ENCODE results near the gene DCST2. TPM values are rescaled to one million over a fixed set of nuclear protein-coding genes. Genes with fewer than 3 reads are reported as not detected.
"Not testable (repeated sequence)": the region's sequence is repeated elsewhere in the genome, so short reads cannot be mapped to it uniquely, and the experiment has no call there.

Gene DCST2
- total RNA-seq, 1 experiment from 2014 or later, result not detected

DNA sequence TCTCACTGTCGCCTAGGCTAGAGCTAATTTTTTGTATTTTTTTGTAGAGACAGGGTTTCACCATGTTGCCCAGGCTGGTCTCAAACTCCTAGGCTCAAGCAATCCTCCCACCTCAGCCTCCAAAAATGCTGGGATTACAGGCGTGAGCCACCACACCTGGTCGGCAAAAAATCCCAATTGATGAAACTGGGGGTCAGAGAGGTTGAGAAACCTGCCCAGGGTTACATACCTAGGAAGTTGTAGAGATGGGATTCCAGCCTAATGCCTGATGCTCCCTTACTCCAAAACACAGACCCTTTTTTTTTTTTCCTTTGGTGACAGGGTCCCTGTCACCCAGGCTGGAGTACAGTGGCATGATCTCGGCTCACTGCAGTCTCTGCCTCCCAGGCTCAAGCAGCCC, 46.8 kb downstream of the DCST2 start:
- not testable (repeated sequence) for H3K27ac ChIP-seq; H3K4me3 ChIP-seq; H3K27me3 ChIP-seq; H3K9me3 ChIP-seq (replicated peaks); H3K4me1 ChIP-seq; DNase-seq
- peaks cover 12% of the 10 kb centered on the region; the same call in 1 of the 2 replicates for H3K36me3 ChIP-seq

DNA sequence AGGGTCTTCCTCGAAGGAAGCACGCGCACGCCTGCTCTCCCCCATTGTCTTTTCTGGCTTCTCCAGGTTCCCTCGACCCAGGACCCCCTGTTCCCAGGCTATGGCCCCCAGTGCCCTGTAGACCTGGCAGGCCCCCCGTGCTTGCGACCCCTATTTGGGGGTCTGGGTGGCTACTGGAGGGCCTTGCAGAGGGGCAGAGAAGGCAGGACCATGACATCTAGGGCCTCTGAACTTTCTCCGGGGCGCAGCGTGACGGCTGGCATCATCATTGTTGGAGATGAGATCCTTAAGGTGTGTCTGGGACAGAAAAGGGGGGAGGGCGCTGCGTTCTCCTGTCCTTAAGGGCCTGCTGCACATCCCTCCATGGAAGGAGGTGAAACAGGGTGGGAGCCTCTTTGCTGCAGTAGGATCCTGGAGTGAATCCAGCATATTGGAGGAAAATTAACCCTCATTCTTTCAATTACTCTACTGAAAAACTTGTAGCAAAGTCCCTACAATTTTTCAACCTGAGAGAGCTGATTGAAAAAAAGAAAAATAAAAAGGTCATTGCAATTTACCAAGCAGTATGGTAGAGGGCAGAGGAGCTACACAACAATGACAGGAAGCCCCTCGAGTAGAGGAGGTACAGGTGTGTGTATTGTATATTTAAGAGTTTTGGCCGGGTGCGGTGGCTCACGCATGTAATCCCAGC, 49.7 kb downstream of the DCST2 start:
- H3K9me3 ChIP-seq (replicated peaks), result no peaks in the 10 kb centered on the region
- no peak for DNase-seq
- peak overlapping the region; percentile 70 for H3K4me3 ChIP-seq
- H3K27me3 ChIP-seq, result no peaks in the 10 kb centered on the region
- H3K36me3 ChIP-seq, result peaks cover 25% of the 10 kb centered on the region
- peak overlapping the region; percentile 31 for H3K27ac ChIP-seq
- H3K4me1 ChIP-seq, result no peaks in the 10 kb centered on the region

DNA sequence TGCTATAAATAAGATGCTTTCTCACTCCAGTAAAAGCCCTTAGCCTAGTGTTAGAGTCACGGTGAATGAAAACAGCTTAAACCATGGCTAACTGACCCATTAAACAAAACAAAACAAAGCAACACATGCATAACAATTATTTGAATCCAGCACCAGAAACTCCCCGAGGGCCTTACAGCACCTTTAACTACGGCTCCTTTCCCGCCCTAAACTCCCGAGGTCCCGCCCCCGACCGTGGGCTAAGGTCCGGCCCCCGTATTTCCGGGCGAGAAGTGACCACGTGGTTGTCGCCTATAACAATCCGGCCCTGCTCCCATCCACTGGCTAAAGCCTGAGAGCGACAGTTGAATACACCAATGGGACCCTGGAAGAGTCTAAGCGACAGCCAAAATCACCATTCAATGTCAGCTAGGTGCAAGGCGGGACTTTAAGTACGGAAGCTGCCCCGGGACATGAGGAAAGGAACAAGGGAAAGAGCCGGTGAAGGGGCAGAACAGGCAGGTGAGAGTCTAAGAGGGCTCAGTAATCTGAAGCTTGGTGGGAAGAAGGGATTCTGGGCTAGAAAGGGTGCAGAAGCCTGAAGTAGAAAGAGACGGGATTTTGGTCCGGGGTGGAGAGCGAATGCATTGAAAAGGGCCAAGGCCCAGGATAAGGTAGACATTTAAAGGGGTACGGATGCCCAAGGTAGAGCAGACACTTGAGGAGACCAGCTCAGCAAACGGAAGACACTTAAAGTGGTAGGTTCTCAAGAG, 50.5 kb downstream of the DCST2 start, which contains the start of gene FLAD1:
TSS of gene FLAD1 (plus strand) at position 448 of the 752 bp plus-strand sequence. CDS start 351 bp downstream, outside the sequence.
- Histone ChIP-seq H3K4me3 (peak within 1 kb of the TSS; percentile 70), H3K27me3 (no peaks in the 10 kb centered on the region), H3K4me1 (no peaks in the 10 kb centered on the region), H3K27ac (peak within 1 kb of the TSS; percentile 31), H3K36me3 (peaks cover 30% of the 10 kb centered on the region), H3K9me3 (replicated peaks) (no peaks in the 10 kb centered on the region)
- DNase-seq, result peak; percentile 99

DNA sequence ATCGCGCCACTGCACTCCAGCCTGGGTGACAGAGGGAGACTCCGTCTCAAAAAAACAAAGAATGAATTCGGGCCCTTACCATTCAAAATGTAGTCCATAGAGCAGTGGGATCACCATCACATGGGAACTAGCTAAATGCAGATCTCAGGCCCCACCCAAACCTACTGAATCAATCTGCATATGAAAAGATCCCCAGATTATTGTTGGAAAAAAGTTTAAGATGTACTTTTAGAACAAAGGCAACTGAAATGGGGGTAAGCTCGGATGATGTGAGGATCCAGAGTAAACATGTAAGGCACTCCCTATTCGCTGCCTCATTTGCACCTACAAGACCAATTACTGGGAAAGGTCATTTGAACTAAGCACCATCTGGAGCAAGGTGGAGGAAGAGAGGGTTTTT, 51.2 kb downstream of the DCST2 start:
- H3K4me3 ChIP-seq, result peak overlapping the region; percentile 70
- peaks cover 30% of the 10 kb centered on the region for H3K36me3 ChIP-seq
- no peak for DNase-seq
- no peaks in the 10 kb centered on the region for H3K9me3 ChIP-seq (replicated peaks)
- H3K27ac ChIP-seq, result peak overlapping the region; percentile 28
- H3K27me3 ChIP-seq, result no peaks in the 10 kb centered on the region
- no peaks in the 10 kb centered on the region for H3K4me1 ChIP-seq

DNA sequence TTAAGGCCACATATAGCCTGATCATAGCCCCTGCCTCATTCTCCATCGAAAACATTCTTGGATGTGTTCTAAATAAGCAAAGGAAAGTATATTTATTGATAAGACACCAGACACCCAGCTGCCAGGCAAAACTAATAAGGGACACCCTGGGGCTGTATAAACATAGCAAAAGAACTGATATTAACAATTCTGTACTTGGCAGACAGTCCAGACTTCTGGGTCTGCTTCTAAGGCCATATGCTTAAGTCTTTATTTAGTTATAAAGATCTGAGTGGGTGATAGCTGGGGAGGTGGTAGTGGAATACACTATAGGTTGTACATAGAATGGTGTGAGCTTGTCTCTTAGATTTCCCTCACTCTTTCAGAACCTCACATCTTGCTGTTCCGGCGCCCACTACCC, 55.2 kb downstream of the DCST2 start:
- Histone ChIP-seq H3K36me3 (peaks cover 28% of the 10 kb centered on the region), H3K4me3 (no peak overlapping the region), H3K27ac (no peak overlapping the region), H3K4me1 (no peaks in the 10 kb centered on the region), H3K9me3 (replicated peaks) (no peaks in the 10 kb centered on the region), H3K27me3 (no peaks in the 10 kb centered on the region)
- no peak for DNase-seq

DNA sequence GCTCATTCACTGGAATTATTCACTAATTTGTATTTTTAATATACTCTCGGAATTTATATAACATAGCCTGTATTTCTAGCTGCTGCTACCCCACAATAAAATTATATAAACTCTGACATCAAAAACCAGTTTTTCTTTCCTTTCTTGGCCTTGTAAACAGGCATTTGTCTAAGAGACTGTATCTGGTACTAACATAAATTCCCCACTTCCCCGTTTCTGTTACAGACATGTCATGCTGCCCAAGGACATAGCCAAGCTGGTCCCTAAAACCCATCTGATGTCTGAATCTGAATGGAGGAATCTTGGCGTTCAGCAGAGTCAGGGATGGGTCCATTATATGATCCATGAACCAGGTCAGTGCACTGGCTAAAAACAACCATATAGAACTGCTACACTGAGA, 55.8 kb downstream of the DCST2 start:
- H3K9me3 ChIP-seq (replicated peaks); DNase-seq; H3K27ac ChIP-seq; H3K27me3 ChIP-seq; H3K4me1 ChIP-seq; H3K4me3 ChIP-seq: not testable (repeated sequence)
- H3K36me3 ChIP-seq, result peaks cover 28% of the 10 kb centered on the region

DNA sequence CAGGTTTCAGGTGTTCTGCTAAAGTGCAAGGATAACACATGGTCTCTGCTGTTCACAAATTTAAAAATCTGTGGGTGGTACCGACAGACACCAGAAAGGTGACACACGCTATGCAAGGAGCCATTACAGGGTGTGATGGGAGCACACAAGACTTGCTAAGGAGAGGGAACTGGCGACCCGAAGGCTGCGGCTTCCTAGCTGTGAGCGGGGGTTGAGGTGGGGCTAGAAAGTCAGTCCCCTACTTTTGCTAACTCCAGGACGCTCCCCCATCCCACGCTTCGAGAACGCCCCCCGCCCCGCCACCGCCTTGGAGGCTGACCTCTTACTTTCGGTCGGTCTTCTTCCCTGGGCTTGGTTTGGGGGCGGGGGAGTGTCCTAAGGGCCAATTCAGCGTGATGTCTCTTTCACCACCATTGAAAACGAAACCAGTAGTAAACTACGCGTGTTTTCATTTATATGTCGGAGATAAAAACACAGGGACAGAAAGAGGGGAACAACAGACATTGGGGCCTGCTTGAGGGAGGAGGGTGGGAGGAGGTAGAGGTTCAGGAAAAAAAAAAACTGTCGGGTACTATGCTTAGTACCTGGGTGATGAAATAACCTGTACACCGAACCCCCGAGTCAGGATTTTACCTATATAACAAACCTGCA, 58.0 kb downstream of the DCST2 start:
- Histone ChIP-seq H3K9me3 (replicated peaks) (no peaks in the 10 kb centered on the region), H3K27me3 (no peaks in the 10 kb centered on the region), H3K27ac (peak overlapping the region; percentile 95), H3K36me3 (peaks cover 25% of the 10 kb centered on the region), H3K4me3 (peak overlapping the region; percentile 70), H3K4me1 (peaks cover 16% of the 10 kb centered on the region)
- DNase-seq, result peak in 1 of 2 experiments; percentile 28

DNA sequence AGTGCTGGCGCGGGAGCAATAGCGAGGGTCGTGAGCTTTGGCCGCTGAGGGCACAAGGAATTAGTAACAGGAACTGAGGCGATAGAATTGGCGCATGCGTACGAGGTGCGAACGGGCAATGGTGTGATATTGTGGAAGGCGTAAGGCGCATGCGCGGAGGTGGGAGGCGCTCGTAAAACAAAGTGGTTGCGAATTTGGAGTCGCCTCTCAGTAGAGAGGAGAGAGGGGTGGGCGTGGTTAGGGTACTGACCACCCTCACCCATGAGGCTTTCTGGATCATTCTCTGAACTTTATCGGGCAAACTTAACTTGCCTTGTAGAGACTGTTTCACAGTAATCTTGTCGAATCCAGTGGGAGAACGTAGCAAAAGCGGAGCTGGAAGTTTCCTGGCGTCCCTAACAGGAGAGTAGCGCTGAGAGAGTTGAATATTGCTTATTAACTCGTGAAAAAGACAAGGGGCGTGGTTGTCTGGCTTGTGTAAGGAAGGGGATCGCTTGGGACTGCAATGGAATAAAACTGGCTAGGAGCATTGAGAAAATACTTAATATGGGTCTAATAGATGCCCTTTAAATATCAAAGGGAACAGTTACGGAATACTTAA, 58.7 kb downstream of the DCST2 start:
- peaks cover 16% of the 10 kb centered on the region for H3K4me1 ChIP-seq
- DNase-seq, result peak; percentile 95 to 98
- no peaks in the 10 kb centered on the region for H3K9me3 ChIP-seq (replicated peaks)
- H3K4me3 ChIP-seq, result peak overlapping the region; percentile 70
- H3K36me3 ChIP-seq, result peaks cover 19% of the 10 kb centered on the region
- H3K27me3 ChIP-seq, result no peaks in the 10 kb centered on the region
- H3K27ac ChIP-seq, result peak overlapping the region; percentile 95

DNA sequence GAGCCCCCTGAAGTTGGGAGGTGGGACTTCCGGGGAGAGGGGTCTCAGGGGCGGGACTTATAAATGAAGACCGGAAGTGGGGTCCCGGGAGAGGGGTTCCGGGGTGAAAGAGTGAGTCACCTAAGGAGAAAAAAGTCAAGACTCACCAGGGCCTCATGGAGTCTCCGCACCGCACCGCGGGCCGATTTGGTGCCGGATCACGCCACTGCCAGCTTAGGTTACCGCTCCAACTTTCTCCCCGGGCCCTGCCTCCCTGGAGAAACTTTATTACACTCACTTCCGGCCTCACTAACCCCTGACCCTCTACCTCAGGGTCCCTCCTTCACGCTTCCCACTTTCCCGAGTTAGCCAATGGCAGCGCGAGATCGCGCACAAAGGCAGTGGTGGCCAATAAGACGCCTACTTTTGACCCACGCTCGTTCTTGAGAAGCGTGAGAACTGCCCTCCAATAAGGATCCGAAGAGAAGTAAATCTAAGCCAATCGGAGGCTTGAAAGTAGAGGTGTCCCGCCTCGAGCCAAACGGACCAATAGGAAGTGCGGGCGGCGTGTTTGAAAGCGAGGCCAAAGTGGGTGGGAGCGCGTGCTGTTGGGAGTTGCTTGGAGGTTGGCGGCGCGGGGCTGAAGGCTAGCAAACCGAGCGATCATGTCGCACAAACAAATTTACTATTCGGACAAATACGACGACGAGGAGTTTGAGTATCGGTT, 59.3 kb downstream of the DCST2 start, which contains the start of gene CKS1B:
TSS of gene CKS1B (plus strand) at position 580 of the 706 bp plus-strand sequence. CDS start at position 645, 65 bp downstream.
- Histone ChIP-seq H3K4me3 (peak within 1 kb of the TSS; percentile 70), H3K27ac (peak within 1 kb of the TSS; percentile 95), H3K36me3 (peaks cover 12% of the 10 kb centered on the region; the same call in 1 of the 2 replicates), H3K4me1 (peaks cover 18% of the 10 kb centered on the region), H3K27me3 (no peaks in the 10 kb centered on the region), H3K9me3 (replicated peaks) (no peaks in the 10 kb centered on the region)
- peak; percentile 98 to 99 for DNase-seq

DNA sequence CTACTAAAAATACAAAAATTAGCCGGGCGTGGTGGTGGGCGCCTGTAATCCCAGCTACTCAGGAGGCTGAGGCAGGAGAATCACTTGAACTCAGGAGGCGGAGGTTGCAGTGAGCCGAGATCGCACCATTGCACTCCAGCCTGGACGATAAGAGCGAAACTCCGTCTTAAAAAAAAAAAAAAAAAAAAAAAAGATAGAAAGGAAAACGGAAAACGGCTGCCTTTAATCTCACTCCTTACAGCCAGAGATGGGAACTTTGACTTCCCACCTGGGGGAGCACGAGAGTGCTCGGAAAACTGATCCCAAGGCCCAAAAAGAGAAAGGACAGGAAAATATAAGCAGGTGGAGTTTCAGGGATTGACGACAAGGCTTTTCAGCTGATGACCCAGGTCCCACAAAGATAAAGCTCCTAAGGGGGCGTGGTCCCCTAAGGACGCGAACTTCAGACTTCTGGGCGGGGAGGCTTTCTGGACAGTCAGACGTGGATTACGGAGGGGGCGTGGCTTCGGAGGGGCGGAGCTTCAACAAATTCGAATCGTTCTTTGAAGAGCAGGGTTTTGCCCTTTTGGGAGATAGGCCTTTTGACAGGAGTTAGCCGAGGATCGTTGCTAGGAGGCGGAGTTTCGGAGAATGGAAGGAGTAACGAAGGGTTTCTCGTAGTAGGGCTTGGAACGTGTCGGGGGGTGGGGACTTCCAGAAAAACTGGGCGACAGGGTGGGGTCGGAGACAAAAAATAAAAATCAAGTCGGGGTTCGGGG, 60.1 kb downstream of the DCST2 start:
- DNase-seq, result peak; percentile 97 to 98
- Histone ChIP-seq H3K36me3 (peaks cover 10% of the 10 kb centered on the region; the same call in 1 of the 2 replicates), H3K4me3 (peak overlapping the region; percentile 70), H3K9me3 (replicated peaks) (no peaks in the 10 kb centered on the region), H3K27ac (peak overlapping the region; percentile 95), H3K27me3 (no peaks in the 10 kb centered on the region), H3K4me1 (peaks cover 25% of the 10 kb centered on the region)

DNA sequence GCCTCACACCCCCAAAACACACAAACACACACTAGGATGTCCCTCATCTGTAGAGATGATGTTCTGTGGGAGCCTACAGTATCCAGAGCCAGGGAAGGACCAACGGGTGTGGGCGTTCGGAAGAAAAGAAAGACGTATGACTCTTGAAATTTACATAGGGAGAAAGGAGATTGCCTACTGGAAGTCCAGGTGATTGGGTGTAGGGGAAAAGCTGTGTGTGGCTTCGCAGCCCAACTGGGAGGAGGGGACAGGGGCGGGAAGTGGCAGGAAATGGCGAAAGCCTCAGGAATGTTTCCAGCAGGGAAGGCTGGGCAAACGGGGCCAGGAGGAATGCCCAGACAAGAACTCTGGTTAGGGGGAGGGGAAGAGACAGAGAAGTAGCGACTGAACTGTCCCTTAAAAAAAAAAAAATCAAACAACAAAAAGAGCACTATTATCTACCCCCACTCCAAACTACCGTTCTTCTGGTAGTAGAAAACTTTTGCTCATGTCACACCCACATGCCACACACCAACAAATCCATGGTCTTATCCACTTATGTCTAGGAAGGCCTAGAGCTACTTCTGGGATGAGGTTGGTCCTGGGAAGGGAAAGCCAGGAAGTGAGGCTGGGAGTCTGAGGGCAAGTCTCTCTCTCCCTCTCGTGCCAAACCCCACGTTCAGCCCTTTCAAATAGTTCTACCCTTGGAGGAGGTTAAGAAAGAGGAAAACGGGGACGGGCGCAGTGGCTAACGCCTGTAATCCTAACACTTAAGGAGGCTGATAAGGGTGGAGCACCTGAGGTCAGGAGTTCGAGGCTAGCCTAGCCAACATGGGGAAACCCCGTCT, 60.9 kb downstream of the DCST2 start:
- Histone ChIP-seq H3K27me3 (no peaks in the 10 kb centered on the region), H3K9me3 (replicated peaks) (no peaks in the 10 kb centered on the region), H3K4me3 (peak overlapping the region; percentile 70), H3K36me3 (peaks cover 8% of the 10 kb centered on the region; the same call in 1 of the 2 replicates), H3K4me1 (peaks cover 25% of the 10 kb centered on the region), H3K27ac (peak overlapping the region; percentile 95)
- DNase-seq, result peak; percentile 87

DNA sequence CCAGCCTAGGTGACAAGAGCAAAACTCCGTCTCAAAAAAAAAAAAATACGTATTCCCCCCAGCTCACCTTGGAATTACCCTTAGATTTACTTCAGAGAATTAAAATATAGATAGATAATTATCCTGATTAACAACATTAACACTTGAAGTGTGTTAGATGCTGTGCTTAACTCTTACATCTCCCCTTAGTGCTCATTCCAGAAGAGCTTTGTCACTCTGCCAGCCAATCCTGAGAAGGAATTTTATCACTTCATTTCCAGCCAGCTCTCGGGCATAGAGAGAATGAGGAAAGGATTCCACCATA, 61.4 kb downstream of the DCST2 start:
- H3K4me3 ChIP-seq, result peak overlapping the region; percentile 70
- H3K36me3 ChIP-seq, result peaks cover 12% of the 10 kb centered on the region; the same call in 1 of the 2 replicates
- no peaks in the 10 kb centered on the region for H3K27me3 ChIP-seq
- peak overlapping the region; percentile 95 for H3K27ac ChIP-seq
- DNase-seq, result no peak
- no peaks in the 10 kb centered on the region for H3K9me3 ChIP-seq (replicated peaks)
- H3K4me1 ChIP-seq, result peaks cover 25% of the 10 kb centered on the region
